Mammary epithelial cell (primary cell): ENCODE results near the gene DNAH10.

Experiments
- CTCF ChIP-seq, 2 donors: IDR thresholded peaks in 1 of 2; conservative IDR thresholded peaks in 1 of 2; 2 replicates each; pipeline ENCODE4 v1.5.1; 2011 to 2012; ENCODE audit warnings: inconsistent platforms in 2 of 2, low read length in 2 of 2, mild to moderate bottlenecking in 2 of 2, control low read depth in 1 of 2, low read depth in 1 of 2; ENCODE audit not compliant: insufficient read depth in 1 of 2; ENCODE audit errors: extremely low read depth in 1 of 2
- EZH2 ChIP-seq: IDR thresholded peaks from 2 replicates; pipeline ENCODE4 v1.6.1; 2012; ENCODE audit warnings: low read length, inconsistent platforms, borderline replicate concordance

DNA sequence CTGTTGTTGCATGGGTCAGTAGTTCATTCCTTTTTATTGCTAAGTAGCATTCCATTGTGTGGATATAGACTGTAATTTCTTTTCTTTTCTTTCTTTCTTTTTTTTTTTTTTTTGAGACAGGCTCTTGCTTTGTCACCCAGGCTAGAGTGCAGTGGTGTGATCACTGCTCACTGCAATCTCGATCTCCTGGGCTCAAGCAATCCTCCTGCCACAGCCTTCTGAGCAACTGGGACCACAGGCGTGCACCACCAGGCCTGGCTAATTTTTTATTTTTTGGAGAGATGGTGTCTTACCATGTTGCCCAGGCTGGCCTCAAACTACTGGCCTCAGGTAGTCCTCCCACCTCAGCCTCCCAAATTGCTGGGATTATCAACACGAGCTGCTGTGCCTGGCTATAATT is 44.8 kb upstream of the DNAH10 start:
- TF ChIP-seq CTCF (conservative IDR thresholded peaks at IDR 0.05 in 1 of 2, IDR thresholded peaks at IDR 0.05 in 1 of 2; ENCODE audit: extremely low read depth in 1 of 2, insufficient read depth in 1 of 2, low read depth in 1 of 2, low read length in 2 of 2) (no peak), EZH2 (no peak)
